ENCODE measurements around the gene GTF2IRD1.
"Not testable (repeated sequence)": the region's sequence is repeated elsewhere in the genome, so short reads cannot be mapped to it uniquely, and the experiment has no call there.

GTF2IRD1 gene

DNA sequence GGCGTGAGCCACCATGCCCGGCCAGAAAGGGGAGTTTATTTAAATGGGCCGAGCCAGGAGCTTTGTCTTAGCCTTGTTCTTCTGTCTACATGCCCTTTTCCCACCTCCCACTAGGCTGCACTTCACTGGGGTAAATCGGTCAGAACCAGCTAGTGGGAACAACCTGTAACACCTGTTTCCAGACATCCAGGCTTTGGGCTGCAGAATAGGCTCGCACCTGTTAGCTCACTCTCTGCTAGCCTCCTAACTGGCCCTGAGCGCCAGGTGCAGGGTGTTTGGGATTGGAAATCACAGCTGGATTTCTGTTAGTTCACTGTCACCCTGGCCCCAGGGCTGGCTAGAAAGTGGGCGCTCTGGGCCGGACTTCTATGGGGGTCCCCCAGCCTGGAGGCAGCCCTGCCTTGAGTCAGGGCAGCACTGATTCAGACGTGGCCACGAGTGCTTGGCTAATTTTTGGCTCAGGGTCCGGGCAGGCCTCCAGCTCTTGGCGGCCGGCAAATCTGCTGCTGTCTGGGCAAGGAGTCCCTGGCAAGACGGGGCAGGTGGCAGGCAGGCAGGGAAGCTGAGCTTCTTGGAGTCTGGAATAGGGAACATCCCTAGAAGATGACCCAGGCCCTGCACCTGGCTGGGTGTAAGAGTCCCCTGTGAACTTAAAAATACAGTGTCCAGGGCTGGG is 48.6 kb downstream of the GTF2IRD1 start:
- no peak for TF ChIP-seq CTCF (conservative IDR thresholded peaks at IDR 0.05; ENCODE audit: low read length)
- H3K4me3 ChIP-seq (ENCODE audit: low read length), result no peak overlapping the region
- DNase-seq (ENCODE audit: low read depth), result peak; percentile 14

GRCh38 chr7:74503061-74503460 is 49.4 kb downstream of the GTF2IRD1 start:
- no peak for DNase-seq (ENCODE audit: low read depth)
- no peak for TF ChIP-seq CTCF (conservative IDR thresholded peaks at IDR 0.05; ENCODE audit: low read length)
- no peak overlapping the region for H3K4me3 ChIP-seq (ENCODE audit: low read length)

GRCh38 chr7:74503943-74504342 is 50.2 kb downstream of the GTF2IRD1 start:
- TF ChIP-seq CTCF (conservative IDR thresholded peaks at IDR 0.05; ENCODE audit: low read length), result no peak
- no peak for DNase-seq (ENCODE audit: low read depth)
- no peak overlapping the region for H3K4me3 ChIP-seq (ENCODE audit: low read length)

DNA sequence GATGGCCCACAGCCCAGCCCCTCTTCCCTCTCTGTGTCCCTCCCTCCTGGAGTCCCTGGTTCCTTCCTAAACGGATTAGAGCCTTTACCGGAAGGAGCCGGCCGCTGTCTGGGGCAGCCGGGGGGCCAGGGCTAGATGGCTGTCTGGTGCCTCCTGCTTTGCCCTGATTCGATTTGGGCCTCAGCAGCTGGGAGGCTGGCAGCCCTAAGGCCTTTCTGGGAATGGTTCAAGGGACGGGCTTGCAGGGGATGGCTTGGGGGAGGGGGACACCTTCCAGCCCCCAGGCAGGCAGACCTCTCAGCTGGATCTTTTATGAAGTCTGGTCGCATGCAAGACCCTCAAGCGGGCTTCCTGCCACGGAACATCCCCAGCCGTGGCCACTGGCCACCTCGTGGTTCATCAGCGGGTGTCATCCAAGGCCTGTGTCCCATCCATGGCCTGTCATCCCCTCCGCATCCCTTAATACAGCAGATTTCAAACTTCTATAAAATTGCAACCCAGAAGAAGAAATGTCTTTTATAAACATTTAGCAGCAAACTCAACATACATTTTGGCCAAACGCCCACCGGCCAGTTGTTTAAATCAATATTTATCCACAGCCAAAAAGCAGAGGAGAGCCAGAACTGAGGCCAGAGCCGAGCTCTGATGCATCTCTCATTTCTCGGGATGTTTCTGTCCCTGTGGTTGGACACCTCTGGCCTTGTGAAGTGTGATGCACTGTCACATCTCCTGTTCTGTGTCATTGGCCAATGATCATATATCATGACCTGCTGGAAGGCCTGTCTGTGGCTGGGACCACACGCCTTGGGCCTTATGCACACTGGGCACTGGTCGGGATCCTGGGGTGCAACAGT is 52.0 kb downstream of the GTF2IRD1 start:
- no peak overlapping the region for H3K4me3 ChIP-seq (ENCODE audit: low read length)
- no peak for TF ChIP-seq CTCF (conservative IDR thresholded peaks at IDR 0.05; ENCODE audit: low read length)
- DNase-seq (ENCODE audit: low read depth), result no peak

DNA sequence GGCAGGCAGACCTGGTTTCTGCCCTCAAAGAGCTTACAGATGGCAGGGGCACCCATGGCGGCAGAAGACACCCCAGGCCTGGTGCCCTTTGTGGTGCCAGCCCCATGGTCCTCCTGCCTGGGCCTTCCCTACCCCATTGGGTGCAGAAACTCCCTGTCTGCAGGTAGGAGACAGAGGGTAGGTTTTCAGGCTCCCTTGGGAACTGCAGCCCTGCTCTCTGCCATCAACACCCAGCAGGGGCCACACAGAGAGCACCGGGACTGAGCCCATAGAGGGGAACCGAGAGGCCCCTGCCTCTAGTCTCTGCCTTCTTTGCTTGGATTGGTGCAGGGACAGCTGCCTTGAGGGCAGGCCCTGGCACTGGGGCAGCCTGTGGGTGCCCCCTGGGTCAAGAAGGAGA is 52.6 kb downstream of the GTF2IRD1 start:
- TF ChIP-seq CTCF (conservative IDR thresholded peaks at IDR 0.05; ENCODE audit: low read length), result no peak

DNA sequence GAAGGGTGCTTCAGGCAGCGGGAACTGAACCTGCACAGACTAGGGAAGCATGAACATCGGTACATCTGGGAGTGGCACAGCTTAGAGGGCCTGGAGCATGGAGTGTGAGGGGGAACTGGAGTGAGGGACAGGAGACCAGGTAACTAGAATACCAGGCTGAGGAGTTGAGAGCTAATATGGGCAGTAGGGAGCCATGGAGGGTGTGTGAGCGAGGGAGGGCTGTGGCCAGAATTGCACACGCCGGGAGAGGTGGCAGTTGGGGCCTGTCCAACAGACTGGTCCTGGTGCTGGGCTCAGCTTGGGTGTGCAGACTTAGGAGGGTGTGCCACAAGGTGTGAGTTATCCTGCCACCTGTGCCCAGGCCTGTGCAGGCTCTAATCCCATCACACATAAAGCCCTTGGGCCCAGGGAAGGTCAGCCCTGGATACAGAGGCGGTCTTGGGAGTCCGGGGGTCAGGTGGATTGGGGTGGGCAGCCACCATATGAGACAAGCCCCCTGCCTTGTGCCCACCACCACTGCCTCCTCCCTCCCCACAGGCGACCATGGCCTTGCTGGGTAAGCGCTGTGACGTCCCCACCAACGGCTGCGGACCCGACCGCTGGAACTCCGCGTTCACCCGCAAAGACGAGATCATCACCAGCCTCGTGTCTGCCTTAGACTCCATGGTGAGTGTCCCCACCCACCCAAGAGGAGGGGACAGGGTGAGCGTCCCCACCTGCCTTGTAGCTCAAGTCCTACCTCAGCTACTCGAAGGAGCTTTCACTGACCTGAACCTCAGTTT is 54.0 kb downstream of the GTF2IRD1 start:
- TF ChIP-seq CTCF (conservative IDR thresholded peaks at IDR 0.05; ENCODE audit: low read length), result no peak
- no peak overlapping the region for H3K4me3 ChIP-seq (ENCODE audit: low read length)
- DNase-seq (ENCODE audit: low read depth), result no peak

More for the DNA sequence above, 52.6 kb downstream of the GTF2IRD1 start:
- no peak for DNase-seq (ENCODE audit: low read depth)
- no peak overlapping the region for H3K4me3 ChIP-seq (ENCODE audit: low read length)

DNA sequence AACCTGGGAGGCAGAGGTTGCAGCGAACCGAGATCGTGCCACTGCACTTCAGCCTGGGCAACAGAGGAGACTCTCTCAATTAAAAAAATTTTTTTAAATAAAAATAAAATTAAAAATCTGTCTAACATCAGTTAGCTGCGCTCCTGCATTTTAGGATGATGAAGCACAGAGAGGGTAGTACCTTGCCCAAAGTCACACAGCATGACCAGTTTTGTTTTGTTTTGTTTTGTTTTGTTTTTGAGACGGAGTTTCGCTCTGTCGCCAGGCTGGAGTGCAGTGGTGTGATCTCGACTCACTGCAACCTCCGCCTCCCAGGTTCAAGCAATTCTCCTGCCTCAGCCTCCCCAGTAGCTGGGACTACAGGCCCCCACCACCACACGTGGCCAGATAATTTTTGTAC is 55.7 kb downstream of the GTF2IRD1 start:
- DNase-seq (ENCODE audit: low read depth), result not testable (repeated sequence)

More for the DNA sequence above, 55.7 kb downstream of the GTF2IRD1 start:
- not testable (repeated sequence) for H3K4me3 ChIP-seq (ENCODE audit: low read length)
